ENCODE results near the gene PPP1R37.

The PPP1R37 gene

DNA sequence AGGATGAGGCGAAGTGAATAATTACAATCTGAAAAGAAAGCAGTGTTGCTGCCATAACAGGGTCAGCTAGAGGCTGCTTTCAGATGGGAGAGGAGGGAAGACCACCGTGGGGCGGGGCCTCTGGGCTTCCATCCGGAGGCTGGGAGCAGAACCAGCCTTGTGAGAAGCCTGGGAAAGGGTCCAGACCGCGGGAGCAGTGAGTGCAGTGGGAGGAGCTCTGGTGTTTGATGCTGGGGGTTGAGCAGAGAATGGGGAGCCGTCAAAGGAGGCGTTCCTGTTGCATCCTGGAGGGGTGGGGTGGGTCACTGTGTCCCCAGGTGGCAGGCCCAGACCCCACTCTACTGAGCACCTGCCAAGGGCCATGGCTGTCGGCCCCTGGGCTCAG is 49.7 kb downstream of the PPP1R37 start:
- peak overlapping the region; percentile 55 for H3K27ac ChIP-seq
- ChIA-PET CTCF (no interaction called here), POLR2A (ENCODE audit: low non-redundant PET) (no interaction called here)
- no peak for TF ChIP-seq CTCF (conservative IDR thresholded peaks at IDR 0.05; ENCODE audit: low read depth)
- no peak for DNase-seq (ENCODE audit: low spot score)

GRCh38 chr19:45144431-45145269 is 51.7 kb downstream of the PPP1R37 start:
- no peak for TF ChIP-seq CTCF (conservative IDR thresholded peaks at IDR 0.05; ENCODE audit: low read depth)
- H3K27ac ChIP-seq: peak overlapping the region; percentile 55; the same call in 1 of the 2 replicates
- DNase-seq (ENCODE audit: low spot score): no peak
- ChIA-PET CTCF (interaction anchor here (0.5 to 0.7 kb wide), 4 partner anchors 34 to 553 kb away, joined by 5 to 6 read pairs (median 5); partner anchors contain the start of genes BLOC1S3 and PPM1N), POLR2A (ENCODE audit: low non-redundant PET) (no interaction called here)

- CTCF ChIA-PET: no interaction called here
- POLR2A ChIA-PET (ENCODE audit: low non-redundant PET): no interaction called here
- DNase-seq (ENCODE audit: low spot score): no peak
- H3K27ac ChIP-seq: peak overlapping the region; percentile 20
- TF ChIP-seq CTCF (conservative IDR thresholded peaks at IDR 0.05; ENCODE audit: low read depth): no peak
Observed at GRCh38 chr19:45145270-45146189, 52.6 kb downstream of the PPP1R37 start.

GRCh38 chr19:45146251-45146650 is 53.3 kb downstream of the PPP1R37 start:
- POLR2A ChIA-PET (ENCODE audit: low non-redundant PET): interaction anchor here (0.8 kb wide), 1 partner anchor 103 kb away, joined by 8 read pairs; no protein-coding TSS in a partner anchor
- CTCF ChIA-PET: interaction anchor here (1.1 kb wide), 1 partner anchor 16 kb away, joined by 3 read pairs; no protein-coding TSS in a partner anchor
- H3K27ac ChIP-seq: peak overlapping the region; percentile 20

GRCh38 chr19:45146741-45147205 is 53.8 kb downstream of the PPP1R37 start:
- H3K27ac ChIP-seq: peak overlapping the region; percentile 20
- CTCF ChIA-PET: interaction anchor here (0.7 to 1.1 kb wide), 2 partner anchors 12 to 16 kb away, joined by 3 to 4 read pairs; no protein-coding TSS in a partner anchor
- POLR2A ChIA-PET (ENCODE audit: low non-redundant PET): interaction anchor here (0.8 kb wide), 1 partner anchor 103 kb away, joined by 8 read pairs; no protein-coding TSS in a partner anchor

More at GRCh38 chr19:45146251-45146650, 53.3 kb downstream of the PPP1R37 start:
- no peak for DNase-seq (ENCODE audit: low spot score)
- no peak for TF ChIP-seq CTCF (conservative IDR thresholded peaks at IDR 0.05; ENCODE audit: low read depth)

More at GRCh38 chr19:45146741-45147205, 53.8 kb downstream of the PPP1R37 start:
- DNase-seq (ENCODE audit: low spot score): no peak
- TF ChIP-seq CTCF (conservative IDR thresholded peaks at IDR 0.05; ENCODE audit: low read depth): no peak
